HG03469 (cell line): ENCODE results near the gene DAGLB.

Experiments used
- ATAC-seq: cut with Tn5 transposase; IDR thresholded peaks from one replicate; pipeline ENCODE4 v1.9.1; 2021; ENCODE audit warnings: mild to moderate bottlenecking, moderate library complexity, moderate number of reproducible peaks; ENCODE audit not compliant: unreplicated experiment

DAGLB gene

GRCh38 chr7:6432781-6433180 lies 15.0 kb downstream of the DAGLB start:
- no peak for ATAC-seq

- ATAC-seq, result no peak
Measured at GRCh38 chr7:6430974-6431373, 16.8 kb downstream of the DAGLB start.

GRCh38 chr7:6430271-6430940 lies 17.3 kb downstream of the DAGLB start:
- no peak for ATAC-seq

- ATAC-seq, result no peak
Measured at GRCh38 chr7:6425948-6426347, 21.8 kb downstream of the DAGLB start.

DNA sequence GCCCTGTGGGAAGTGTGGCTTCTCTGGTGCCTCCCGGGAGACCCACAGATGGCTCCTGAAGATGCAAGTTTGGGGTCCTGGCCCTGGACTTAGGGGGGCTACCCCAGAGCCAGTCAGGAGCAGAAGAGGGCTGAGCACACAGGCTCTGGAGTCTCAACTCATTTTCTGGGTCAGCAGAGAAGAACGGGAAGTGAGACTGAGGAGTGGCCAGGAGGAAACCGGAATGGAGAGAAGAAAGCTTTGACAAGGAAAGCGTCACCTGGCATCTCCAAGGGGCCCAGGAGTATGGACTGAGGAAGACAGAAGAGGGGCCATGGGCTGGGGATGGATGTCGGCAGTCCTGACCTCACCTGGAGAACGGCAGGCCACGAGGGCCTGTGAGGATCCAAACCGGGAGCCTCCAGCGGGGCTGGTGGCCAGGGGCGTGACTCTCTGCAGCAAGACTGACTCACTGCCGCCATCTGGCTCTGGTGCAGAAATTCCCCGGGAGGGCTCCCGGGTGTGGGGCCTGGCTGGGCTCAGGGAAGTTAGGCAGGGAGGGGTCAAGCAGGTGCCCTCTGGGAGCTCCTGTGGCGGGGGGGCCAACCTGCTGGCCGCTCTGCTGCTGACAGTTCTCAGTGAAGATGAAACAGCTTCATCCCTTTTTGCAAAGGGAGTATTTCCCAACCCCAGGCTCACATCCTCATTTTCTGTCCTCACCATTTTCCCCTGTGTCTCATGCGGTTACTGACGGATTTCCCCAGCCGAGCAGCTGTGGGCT lies 23.6 kb downstream of the DAGLB start:
- no peak for ATAC-seq

GRCh38 chr7:6422926-6423632 lies 24.7 kb downstream of the DAGLB start:
- ATAC-seq, result no peak

DNA sequence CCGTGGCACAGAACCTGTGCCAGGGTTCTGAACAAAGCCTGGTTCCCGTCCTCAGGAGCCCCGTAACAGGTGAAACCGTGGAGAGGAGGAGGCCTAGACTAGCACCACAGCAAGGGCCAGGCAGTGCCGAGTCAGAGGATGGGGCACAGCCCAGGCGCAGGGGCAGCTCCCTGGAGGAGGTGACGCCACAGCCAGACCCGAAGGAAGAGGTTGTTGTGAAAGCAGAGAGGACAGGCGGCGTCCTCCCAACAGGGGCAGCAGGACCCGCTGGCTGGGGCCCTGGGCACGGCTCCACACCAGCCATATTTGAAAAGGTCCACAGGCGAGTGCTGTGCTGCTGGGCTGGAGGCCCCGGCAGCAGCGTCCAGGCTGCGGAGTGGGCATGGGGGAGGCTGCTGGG lies 25.7 kb downstream of the DAGLB start:
- ATAC-seq, result no peak

DNA sequence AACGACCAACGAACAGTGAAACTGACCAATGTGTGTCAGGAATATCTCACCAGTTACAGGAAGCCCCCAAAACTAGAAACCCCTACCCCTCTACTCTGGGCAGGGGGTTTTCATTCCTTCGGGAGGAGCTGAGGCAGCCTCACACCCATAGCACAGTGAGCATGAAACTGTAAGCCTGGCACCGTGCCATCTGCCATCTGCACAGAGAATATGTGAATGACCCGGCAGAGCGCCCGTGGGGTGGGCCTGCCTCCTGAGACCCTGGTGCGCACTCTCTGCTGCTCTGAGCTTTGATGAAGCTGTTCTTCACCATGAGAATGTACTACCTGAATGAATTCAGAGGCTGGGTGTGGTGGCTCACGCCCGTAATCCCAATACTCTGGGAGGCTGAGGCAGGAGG lies 27.1 kb downstream of the DAGLB start:
- no peak for ATAC-seq

- no peak for ATAC-seq
Measured at GRCh38 chr7:6419310-6419773, 28.4 kb downstream of the DAGLB start.

DNA sequence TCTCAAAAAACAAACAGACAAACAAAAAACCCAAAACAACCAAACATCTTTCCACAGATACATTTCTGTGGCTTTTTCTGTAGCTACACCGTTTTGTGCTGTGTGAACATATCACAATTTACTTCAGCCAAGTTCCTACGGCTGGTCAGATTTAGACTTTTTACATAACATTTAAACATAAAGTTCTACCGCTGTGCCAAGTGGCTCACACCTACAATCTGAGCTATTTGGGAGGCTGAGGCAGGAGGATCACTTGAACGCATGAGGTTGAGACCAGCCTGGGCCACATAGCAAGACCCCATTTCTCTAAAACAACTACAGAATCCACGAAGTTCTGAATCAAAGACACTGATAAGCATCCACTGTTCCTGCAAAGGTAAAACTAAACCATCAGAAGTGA lies 30.3 kb downstream of the DAGLB start:
- no peak for ATAC-seq

GRCh38 chr7:6416516-6417145 lies 31.1 kb downstream of the DAGLB start:
- ATAC-seq, result no peak

DNA sequence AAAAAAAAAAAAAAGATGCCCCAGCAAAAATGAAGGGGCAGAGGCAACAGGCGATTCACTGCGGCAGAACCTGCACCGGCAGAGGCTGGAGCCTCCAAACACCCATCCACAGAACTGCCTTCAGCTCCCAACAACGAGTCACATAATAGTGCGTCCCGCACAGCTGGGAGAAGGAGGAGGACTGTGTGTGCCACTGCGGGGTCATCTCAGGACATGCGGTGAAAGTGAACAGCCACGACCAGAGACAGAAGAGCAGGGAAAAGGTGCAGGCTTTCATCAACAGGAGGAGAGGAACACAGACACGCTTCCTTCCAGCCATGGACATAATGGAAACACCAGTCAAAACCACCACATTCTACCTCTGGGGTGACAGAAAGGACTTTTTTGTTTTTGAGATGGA lies 34.1 kb downstream of the DAGLB start:
- no peak for ATAC-seq

- ATAC-seq, result no peak
Measured at GRCh38 chr7:6409944-6410693, 37.6 kb downstream of the DAGLB start.

- ATAC-seq, result no peak
Measured at GRCh38 chr7:6409091-6409490, 38.7 kb downstream of the DAGLB start.

GRCh38 chr7:6407434-6407833 lies 40.3 kb downstream of the DAGLB start:
- no peak for ATAC-seq

DNA sequence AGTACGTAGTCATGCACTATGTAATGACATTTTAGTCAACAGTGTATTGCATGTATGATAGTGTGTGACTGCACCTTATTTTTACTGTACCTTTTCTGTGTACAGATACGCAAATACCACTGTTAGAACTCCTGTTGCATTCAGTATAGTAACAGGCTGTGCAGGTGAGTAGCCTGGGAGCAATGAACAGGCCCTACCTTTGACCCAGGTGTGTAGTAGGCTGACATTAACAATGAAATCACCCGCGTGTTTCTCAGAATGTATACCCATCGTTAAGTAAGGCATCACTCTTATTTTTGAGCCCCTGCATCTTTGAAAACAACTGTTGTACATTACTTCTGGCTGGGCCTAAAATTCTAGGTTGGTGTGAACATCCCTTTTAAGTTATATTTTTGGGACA lies 41.6 kb downstream of the DAGLB start:
- no peak for ATAC-seq

- no peak for ATAC-seq
Measured at GRCh38 chr7:6403907-6404306, 43.8 kb downstream of the DAGLB start.

DNA sequence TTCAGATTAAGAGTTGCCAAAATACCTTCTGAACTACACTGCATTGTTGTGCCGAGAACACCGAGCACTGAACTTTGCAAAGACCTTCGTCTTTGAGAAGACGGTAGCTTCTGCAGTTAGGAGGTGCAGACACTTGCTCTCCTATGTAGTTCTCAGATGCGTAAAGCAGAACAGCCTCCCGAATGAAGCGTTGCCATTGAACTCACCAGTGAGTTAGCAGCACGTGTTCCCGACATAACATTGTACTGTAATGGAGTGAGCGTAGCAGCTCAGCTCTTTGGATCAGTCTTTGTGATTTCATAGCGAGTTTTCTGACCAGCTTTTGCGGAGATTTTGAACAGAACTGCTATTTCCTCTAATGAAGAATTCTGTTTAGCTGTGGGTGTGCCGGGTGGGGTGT lies 45.0 kb downstream of the DAGLB start:
- ATAC-seq, result no peak

DNA sequence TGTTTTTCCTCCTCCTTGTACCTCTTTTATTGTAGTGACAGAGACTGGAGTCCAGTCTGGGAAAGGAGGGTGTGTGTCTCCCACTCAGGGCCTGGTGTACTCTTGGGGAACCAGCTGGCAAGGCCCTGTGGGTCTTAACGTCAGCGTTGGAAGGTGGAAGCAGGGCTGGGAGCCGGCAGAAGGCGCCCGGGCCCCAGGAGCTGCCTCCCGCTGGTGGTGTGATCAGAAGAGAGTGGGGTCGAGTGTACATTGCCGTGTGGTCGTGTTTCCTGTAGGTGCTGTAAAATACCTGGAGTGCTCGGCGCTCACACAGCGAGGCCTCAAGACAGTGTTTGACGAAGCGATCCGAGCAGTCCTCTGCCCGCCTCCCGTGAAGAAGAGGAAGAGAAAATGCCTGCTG lies 45.7 kb downstream of the DAGLB start:
- no peak for ATAC-seq

GRCh38 chr7:6401536-6401935 lies 46.2 kb downstream of the DAGLB start:
- ATAC-seq, result no peak
